ENCODE results near the gene CILP2.

Gene CILP2

DNA sequence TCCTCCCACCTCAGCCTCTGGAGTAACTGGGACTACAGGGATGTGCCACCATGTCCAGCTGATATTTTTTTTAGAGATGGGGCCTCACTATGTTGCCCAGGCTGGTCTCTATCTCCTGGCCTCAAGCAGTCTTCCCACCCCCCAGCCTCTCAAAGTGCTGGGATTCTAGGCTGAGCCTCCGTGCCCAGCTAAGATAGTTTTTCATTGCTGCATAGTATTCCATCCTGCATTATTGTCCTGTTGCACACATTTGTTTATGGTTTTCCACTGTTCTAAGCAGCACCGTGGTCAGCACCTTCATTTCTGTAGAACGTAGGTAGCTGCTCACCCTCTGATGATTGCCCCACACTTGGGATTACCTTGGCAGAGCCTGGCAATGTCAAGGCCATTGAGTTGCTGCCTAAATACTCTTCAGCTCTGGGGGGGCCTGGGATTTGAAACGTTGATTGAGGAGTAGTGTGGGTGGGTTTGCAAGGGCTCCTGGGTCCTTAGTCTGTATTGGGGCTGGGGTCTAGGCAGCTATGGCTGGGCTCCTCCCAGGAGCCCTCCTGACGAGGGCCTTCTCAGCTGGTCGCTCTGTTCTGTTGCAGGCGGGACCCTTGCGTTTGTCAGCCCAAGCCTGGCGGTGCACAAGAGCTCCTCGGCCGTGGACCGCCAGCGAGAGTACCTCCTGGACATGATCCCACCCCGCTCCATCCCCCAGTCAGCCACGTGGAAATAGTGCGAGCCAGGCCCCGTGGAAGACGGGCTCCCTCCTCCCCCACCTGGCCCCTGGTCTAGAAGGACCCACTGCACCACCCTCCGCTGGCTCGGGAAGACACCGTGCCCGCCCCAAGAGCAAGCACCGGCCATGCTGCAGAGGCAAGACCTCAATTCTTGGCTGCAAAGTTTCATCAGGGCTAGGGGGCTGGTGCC lies 33.1 kb upstream of the CILP2 start:
- no peak for DNase-seq

- DNase-seq = no peak
These were observed 32.3 kb upstream of the CILP2 start for GRCh38 chr19:19505669-19506326.

DNA sequence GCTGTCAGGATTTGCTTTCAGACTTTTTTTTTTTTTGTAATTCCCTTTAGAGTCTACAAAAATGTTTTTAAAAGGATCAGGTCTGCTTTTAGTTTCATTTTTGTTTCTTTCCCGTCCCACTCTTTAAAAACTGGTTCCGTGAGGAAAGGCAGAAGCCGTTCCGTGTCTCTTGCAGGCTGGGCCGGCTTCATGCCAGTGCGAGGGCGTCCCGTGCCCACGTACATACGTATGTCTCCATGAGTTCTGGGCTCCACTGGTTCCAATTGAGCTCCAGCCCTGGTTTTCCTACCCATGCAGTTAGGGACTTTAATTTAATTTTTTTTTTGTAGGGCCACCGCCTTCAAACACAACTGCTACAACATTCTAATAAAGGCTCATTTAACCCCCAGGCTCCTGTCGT lies 31.5 kb upstream of the CILP2 start:
- DNase-seq = no peak

GRCh38 chr19:19507354-19507753 lies 30.7 kb upstream of the CILP2 start:
- DNase-seq = no peak

DNA sequence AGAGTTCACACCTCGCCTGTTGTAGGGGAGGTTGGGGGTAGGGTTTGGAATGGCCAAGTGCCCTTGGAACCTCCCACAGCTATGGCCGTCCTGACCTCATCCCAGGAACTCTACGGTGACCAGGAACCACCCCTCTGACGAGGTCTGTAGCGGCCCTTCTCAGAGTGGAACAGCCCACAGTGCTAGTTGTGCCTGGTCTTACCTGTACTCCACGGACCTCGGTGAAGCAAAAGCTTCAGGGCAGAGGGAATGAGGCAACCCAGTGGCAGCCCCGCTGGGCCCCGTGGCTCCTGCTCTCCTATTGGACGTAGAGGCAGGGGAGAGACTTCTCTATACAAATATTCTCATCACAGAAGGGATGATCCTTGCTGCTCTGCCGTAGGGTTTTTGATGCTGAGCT lies 29.8 kb upstream of the CILP2 start:
- no peak for DNase-seq

DNA sequence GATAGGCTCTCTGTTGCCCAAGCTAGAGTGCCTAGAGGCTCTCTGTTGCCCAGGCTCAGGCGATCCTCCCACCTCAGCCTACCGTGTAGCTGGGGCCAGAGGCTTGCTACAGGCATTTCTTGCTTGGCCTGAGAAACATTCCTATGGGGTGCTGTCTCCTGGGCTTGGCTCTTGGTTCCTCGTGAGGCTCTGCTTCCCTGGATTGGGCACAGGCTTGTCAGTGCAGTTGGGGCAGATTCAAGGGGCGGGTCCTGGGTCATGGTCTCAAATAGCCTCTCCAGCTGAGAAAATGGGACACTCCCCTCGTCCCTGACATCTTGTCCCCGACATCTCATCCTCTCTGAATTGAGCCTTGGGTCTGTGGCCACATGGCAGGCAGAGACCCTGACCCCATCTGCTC lies 27.6 kb upstream of the CILP2 start:
- no peak for DNase-seq

GRCh38 chr19:19513682-19514081 lies 24.4 kb upstream of the CILP2 start:
- no peak for DNase-seq

GRCh38 chr19:19514215-19514657 lies 23.8 kb upstream of the CILP2 start:
- DNase-seq = peak; percentile 37

DNA sequence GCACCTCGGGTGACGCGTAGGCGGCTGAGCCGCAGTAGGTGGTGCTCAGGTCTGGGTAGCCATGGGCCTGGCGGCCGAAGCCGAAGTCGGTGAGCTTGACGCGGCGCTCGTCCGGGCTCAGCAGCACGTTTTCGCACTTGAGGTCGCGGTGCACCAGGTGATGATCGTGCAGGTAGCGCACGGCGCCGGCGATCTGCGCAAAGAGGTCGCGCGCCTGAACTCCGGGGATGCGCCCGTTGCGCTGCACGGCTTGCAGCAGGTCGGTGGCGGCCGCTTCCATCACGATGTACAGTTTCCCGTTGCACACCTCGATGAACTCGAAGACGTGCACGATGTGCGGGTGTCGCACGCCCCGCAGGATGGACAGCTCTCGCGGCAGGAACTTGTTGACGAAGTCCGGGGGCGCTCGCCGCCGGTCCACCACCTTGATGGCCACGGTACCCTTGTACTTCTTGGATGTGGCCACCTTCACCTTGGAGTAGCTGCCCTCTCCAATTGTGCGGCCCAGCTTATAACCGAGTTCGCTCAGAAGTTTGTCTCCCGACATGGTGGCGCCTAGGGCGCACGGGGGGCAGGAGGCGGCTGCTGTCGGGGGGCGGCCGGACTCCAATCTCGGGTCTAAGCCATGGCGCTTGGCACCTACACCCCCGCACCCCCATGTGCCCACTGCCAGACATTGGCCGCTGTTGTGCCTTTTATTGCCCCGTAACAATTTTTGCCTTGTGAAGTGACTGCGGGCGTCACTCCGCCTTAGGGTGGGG lies 23.0 kb upstream of the CILP2 start, which contains the start of gene TSSK6:
TSSK6 (minus strand) TSS at position 668 of the 761 bp plus-strand sequence; CDS start at position 547, 121 bp downstream.
- DNase-seq = no peak

- DNase-seq = peak; percentile 92
These were observed 22.2 kb upstream of the CILP2 start, which contains the start of gene NDUFA13 for GRCh38 chr19:19515642-19516519. TSS of gene NDUFA13 (plus strand) at chr19:19516225. CDS start at chr19:19516239, 14 bp downstream.

- DNase-seq = no peak
These were observed 20.8 kb upstream of the CILP2 start for GRCh38 chr19:19517235-19517619.

- DNase-seq = no peak
These were observed 17.1 kb upstream of the CILP2 start for GRCh38 chr19:19520989-19521388.

DNA sequence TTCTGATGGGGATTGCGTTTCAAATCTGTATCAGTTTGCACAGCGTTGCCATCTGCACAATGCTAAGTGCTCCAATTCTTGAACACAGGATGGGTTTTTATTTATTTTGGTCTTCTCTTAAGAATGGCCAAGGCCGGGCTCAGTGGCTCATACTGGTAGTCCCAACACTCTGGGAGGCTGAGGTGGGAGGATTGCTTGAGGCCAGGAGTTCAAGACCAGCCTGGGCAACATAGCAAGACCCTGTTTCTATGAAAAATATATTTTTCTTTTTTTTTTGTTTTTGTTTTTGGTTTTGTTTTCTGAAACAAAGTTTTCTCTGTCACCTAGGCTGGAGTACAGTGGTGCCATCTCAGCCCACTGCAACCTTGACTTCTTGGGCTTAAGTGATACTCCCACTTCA lies 14.9 kb upstream of the CILP2 start:
- no peak for DNase-seq

DNA sequence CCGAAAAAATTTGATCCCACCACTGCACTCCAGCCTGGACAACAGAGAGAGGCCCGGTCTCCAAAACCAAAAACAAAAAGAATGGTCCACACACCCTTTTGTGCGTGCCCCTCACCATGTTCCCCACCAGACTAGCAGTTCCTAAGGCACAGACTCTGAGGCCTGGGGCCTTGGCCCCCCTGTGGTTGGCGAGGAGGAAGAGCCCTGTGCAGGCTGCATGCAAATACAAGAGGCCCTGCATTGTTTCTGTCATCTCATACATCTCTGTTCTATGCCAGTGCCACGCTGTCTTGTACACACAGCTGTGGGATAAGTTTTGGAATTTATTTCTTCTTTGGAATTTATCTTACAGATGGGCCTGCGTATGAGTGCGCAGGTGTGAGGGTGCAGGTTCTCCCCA lies 14.0 kb upstream of the CILP2 start:
- no peak for DNase-seq

DNA sequence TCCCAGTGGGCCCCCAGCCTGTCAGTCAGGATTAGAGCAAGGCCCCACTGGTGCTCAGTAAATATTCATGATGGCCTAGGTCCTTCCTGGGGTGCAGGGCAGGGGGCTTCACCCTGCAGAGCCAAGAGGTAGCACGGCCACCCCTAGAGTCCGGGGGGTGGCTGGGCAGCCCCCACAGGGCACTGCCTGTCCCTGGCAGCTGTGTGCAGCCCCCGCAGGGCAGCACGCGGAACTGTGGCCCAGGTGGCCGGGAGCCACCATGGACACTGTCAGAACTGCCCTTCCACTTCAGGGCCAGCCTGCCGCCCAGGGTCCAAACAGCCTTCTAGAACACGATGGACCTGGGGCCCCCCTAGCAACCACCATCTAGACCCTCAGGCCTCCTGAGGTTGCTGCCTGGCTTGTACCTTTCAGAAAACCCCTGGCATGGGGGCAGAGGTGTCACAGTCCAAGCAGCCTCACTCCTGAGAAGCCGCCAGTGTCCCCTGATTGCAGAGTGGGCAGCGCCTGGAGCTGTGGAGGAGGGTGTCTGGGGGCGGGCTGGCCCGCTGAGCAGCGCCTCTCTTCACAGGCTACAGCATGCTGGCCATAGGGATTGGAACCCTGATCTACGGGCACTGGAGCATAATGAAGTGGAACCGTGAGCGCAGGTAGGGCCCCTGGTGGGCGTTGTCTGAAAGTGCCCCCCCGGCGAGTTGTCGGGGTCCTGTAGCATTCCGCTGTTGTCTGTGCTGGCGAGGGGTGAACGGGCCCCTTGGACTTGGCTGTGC lies 12.3 kb upstream of the CILP2 start:
- no peak for DNase-seq

- no peak for DNase-seq
These were observed 11.3 kb upstream of the CILP2 start for GRCh38 chr19:19526581-19527370.

- DNase-seq = no peak
These were observed 10.8 kb upstream of the CILP2 start for GRCh38 chr19:19527371-19527656.

- no peak for DNase-seq
These were observed 10.1 kb upstream of the CILP2 start for GRCh38 chr19:19527674-19528625.

GRCh38 chr19:19528721-19529490 lies 9.2 kb upstream of the CILP2 start, which contains the start of gene YJEFN3:
TSS of gene YJEFN3 (plus strand) at chr19:19528911. CDS start at chr19:19528933, 22 bp downstream.
- no peak for DNase-seq

Data from stimulated activated CD4-positive, alpha-beta T cell treated with anti-CD3 and anti-CD28 coated beads, Interleukin-15, amount 100 ng/mL, for 24 hours (primary cell).